Endodermal cell (in vitro differentiated cells): ENCODE measurements around the gene BRD2. TPM values are rescaled to one million over a fixed set of nuclear protein-coding genes. Genes with fewer than 3 reads are reported as not detected.

Source experiments
- DNase-seq: peaks from one replicate; pipeline ENCODE4 v3.0.0-alpha.2; 2017
- H3K27ac ChIP-seq: 2 replicates; pipeline ENCODE4 v1.5.1; 2013; ENCODE audit warnings: mild to moderate bottlenecking, low read depth, low read length, moderate library complexity
- H3K27me3 ChIP-seq: 2 replicates; pipeline ENCODE4 v1.6.1; 2013; ENCODE audit warnings: mild to moderate bottlenecking, low read length, moderate library complexity; ENCODE audit not compliant: insufficient read depth, control insufficient read depth, poor library complexity, severe bottlenecking
- H3K36me3 ChIP-seq: 2 replicates; pipeline ENCODE4 v1.7.0; 2013; ENCODE audit warnings: mild to moderate bottlenecking, low read length, moderate library complexity; ENCODE audit not compliant: control insufficient read depth, insufficient read depth
- H3K4me1 ChIP-seq: one replicate; pipeline ENCODE4 v1.7.0; 2013; ENCODE audit warnings: low read length; ENCODE audit not compliant: control insufficient read depth, insufficient read depth
- H3K4me3 ChIP-seq: 2 replicates; pipeline ENCODE4 v1.5.1; 2013; ENCODE audit warnings: mild to moderate bottlenecking, low read length, moderate library complexity
- H3K9ac ChIP-seq: 2 replicates; pipeline ENCODE4 v1.6.1; 2013; ENCODE audit warnings: mild to moderate bottlenecking, low read length, moderate library complexity; ENCODE audit not compliant: poor library complexity, severe bottlenecking; ENCODE audit errors: extremely low read depth
- H3K9me3 ChIP-seq: 2 replicates; pipeline ENCODE4 v1.6.1; 2013; ENCODE audit warnings: mild to moderate bottlenecking, low read length, moderate library complexity; ENCODE audit not compliant: control insufficient read depth
- H3K27ac Mint-ChIP-seq: 2 replicates; pipeline ENCODE4 v1.8.0; 2020; ENCODE audit warnings: mixed read lengths
- H3K27me3 Mint-ChIP-seq: 2 replicates; pipeline ENCODE4 v1.8.0; 2021; ENCODE audit warnings: mild to moderate bottlenecking, mixed read lengths; ENCODE audit not compliant: insufficient read depth
- H3K36me3 Mint-ChIP-seq: 2 replicates; pipeline ENCODE4 v1.8.0; 2020; ENCODE audit warnings: low read depth, mixed read lengths
- H3K4me1 Mint-ChIP-seq: 2 replicates; pipeline ENCODE4 v1.8.0; 2020; ENCODE audit warnings: mixed read lengths
- H3K4me3 Mint-ChIP-seq: 2 replicates; pipeline ENCODE4 v1.8.0; 2020; ENCODE audit warnings: mild to moderate bottlenecking, moderate library complexity, mixed read lengths
- H3K9me3 Mint-ChIP-seq: 2 replicates; pipeline ENCODE4 v1.8.0; 2020; ENCODE audit warnings: mild to moderate bottlenecking, mixed read lengths
- CTCF ChIP-seq: fragments of 200-600 bp; sonication (generic); conservative IDR thresholded peaks from 2 replicates; pipeline ENCODE4 v1.5.0; 2021; ENCODE audit warnings: antibody characterized with exemption, mild to moderate bottlenecking
- WGBS, 2 experiments: methylation state at CpG; one replicate each; pipeline versions ENCODE4 v1.1.5 to v1.1.7; 2013; ENCODE audit warnings: missing lambda C conversion rate in 2 of 2, mixed read lengths in 1 of 2; ENCODE audit not compliant: insufficient coverage in 1 of 2, insufficient read length in 1 of 2; 5-methylcytosine and 5-hydroxymethylcytosine counted together
- total RNA-seq, 2 donors: library from RNA; stranded (reverse); fragmentation: NEBNext Ultra II Directional in 1 of 2; extraction: Animal tissue kit (Norgen Biotek cat#: 25700) in 1 of 2; gene quantifications; 2 replicates in 1 of 2; 3 replicates in 1 of 2; pipeline ENCODE4 v1.2.1, GENCODE V29; 2021

BRD2 gene
- total RNA-seq, 2 donors from 2014 or later, result 209 to 233 TPM

DNA sequence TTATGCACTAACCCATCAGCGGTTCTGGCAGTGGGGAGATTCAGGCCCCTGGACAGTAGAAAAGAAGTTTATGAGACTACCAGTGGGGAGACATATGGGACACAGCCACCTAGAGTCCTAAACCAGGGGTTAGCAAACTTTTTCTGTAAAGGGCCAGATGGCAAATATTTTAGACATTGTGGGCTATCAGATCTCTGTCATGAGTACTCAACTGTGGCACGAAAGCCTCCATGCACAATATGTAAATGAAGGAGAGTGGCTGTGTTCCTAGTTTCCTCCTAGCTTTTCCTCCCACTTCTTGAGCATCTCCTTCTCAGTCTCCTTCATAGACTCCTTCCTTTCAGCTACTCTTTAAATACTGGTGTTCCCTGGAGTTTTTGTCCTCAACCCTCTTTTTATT, 12.2 kb upstream of the BRD2 start:
- Mint-ChIP-seq H3K4me1 (no peaks in the 10 kb centered on the region), H3K4me3 (no peak overlapping the region), H3K36me3 (no peaks in the 10 kb centered on the region), H3K27me3 (peaks cover 2% of the 10 kb centered on the region), H3K9me3 (no peaks in the 10 kb centered on the region), H3K27ac (no peak overlapping the region)
- Histone ChIP-seq H3K4me1 (no peaks in the 10 kb centered on the region), H3K27me3 (no peaks in the 10 kb centered on the region), H3K27ac (no peak overlapping the region), H3K36me3 (no peaks in the 10 kb centered on the region), H3K9me3 (no peaks in the 10 kb centered on the region), H3K9ac (no peak overlapping the region), H3K4me3 (no peak overlapping the region)
- no peak for DNase-seq
- TF ChIP-seq CTCF, result no peak
- 80 to 91% methylated on average over 1 to 2 of the region's 2 CpGs for WGBS, 2 experiments

- H3K4me3 Mint-ChIP-seq, result no peak overlapping the region
- DNase-seq, result peak; percentile 5
- no peaks in the 10 kb centered on the region for H3K4me1 ChIP-seq
- H3K27ac Mint-ChIP-seq, result no peak overlapping the region
- no peaks in the 10 kb centered on the region for H3K27me3 ChIP-seq
- no peak overlapping the region for H3K27ac ChIP-seq
- 98% methylated on average over 2 of the region's 5 CpGs; no CpG with 5 or more reads in 1 of the 2 experiments for WGBS, 2 experiments
- peaks cover 6% of the 10 kb centered on the region for H3K9me3 Mint-ChIP-seq
- H3K36me3 Mint-ChIP-seq, result no peaks in the 10 kb centered on the region
- H3K9ac ChIP-seq, result no peak overlapping the region
- peaks cover 7% of the 10 kb centered on the region for H3K4me1 Mint-ChIP-seq
- TF ChIP-seq CTCF, result no peak
- H3K36me3 ChIP-seq, result no peaks in the 10 kb centered on the region
- no peak overlapping the region for H3K4me3 ChIP-seq
- no peaks in the 10 kb centered on the region for H3K9me3 ChIP-seq
- peaks cover 2% of the 10 kb centered on the region for H3K27me3 Mint-ChIP-seq
Observed at GRCh38 chr6:32960563-32960962, 7.8 kb upstream of the BRD2 start.

DNA sequence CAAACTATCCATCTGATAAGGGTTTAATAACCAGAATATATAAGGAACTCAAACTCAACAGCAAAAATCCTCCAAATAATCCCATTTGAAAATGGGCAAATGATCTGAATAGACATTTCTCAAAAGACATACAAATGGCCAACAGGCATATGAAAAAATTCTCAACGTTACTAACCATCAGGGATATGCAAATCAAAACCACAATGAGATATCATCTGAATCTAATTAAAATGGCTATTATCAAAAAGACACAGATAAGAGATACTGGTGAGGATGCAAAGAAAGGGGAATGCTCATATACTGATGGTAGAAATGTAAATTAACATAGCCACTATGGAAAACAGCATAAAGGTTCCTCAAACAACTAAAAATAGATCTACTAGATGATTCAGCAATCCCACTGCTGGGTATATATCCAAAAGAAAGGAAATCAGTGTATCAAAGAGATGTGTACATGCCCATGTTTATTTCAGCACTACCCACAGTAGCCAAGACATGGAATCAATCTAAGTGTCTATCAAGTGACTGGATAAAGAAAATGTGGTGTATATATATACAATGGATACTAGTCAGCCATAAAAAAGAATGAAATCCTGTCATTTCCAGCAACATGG, 6.1 kb upstream of the BRD2 start:
- no peaks in the 10 kb centered on the region for H3K9me3 ChIP-seq
- no peaks in the 10 kb centered on the region for H3K36me3 ChIP-seq
- H3K4me3 ChIP-seq, result no peak overlapping the region
- H3K9ac ChIP-seq, result no peak overlapping the region
- peaks cover 6% of the 10 kb centered on the region for H3K9me3 Mint-ChIP-seq
- no peak for TF ChIP-seq CTCF
- H3K27ac ChIP-seq, result no peak overlapping the region
- H3K27me3 Mint-ChIP-seq, result no peaks in the 10 kb centered on the region
- no peak overlapping the region for H3K4me3 Mint-ChIP-seq
- no peaks in the 10 kb centered on the region for H3K4me1 ChIP-seq
- H3K27me3 ChIP-seq, result no peaks in the 10 kb centered on the region
- 94% methylated on average over 1 of the region's 1 CpG; no CpG with 5 or more reads in 1 of the 2 experiments for WGBS, 2 experiments
- DNase-seq, result no peak
- no peak overlapping the region for H3K27ac Mint-ChIP-seq
- no peaks in the 10 kb centered on the region for H3K36me3 Mint-ChIP-seq
- peaks cover 15% of the 10 kb centered on the region for H3K4me1 Mint-ChIP-seq
